Osteocyte (in vitro differentiated cells): ENCODE results near the gene CFAP61. TPM values are rescaled to one million over a fixed set of nuclear protein-coding genes. Genes with fewer than 3 reads are reported as not detected.

ENCODE experiments used
- DNase-seq: peaks from one replicate; pipeline ENCODE4 v3.0.0; 2021; ENCODE audit warnings: mixed read lengths; ENCODE audit not compliant: unreplicated experiment; ENCODE audit errors: extremely low spot score
- H3K27ac Mint-ChIP-seq: one replicate; pipeline ENCODE4 v1.8.0; 2021; ENCODE audit warnings: mild to moderate bottlenecking, mixed read lengths; ENCODE audit not compliant: unreplicated experiment
- H3K27me3 Mint-ChIP-seq: one replicate; pipeline ENCODE4 v1.8.0; 2021; ENCODE audit warnings: mixed read lengths; ENCODE audit not compliant: unreplicated experiment
- H3K36me3 Mint-ChIP-seq: one replicate; pipeline ENCODE4 v1.8.0; 2021; ENCODE audit warnings: mixed read lengths; ENCODE audit not compliant: unreplicated experiment
- H3K4me1 Mint-ChIP-seq: one replicate; pipeline ENCODE4 v1.8.0; 2021; ENCODE audit warnings: mixed read lengths; ENCODE audit not compliant: unreplicated experiment
- H3K4me3 Mint-ChIP-seq: one replicate; pipeline ENCODE4 v1.8.0; 2021; ENCODE audit warnings: mild to moderate bottlenecking, moderate library complexity, mixed read lengths; ENCODE audit not compliant: unreplicated experiment
- H3K9me3 Mint-ChIP-seq: one replicate; pipeline ENCODE4 v1.8.0; 2021; ENCODE audit warnings: mixed read lengths; ENCODE audit not compliant: unreplicated experiment
- CTCF ChIP-seq: fragments of 200-600 bp; sonication (generic); IDR thresholded peaks from 2 replicates; pipeline ENCODE4 v1.5.0; 2021; ENCODE audit warnings: antibody characterized with exemption, mild to moderate bottlenecking, moderate library complexity
- total RNA-seq: library from RNA; stranded (reverse); gene quantifications from 2 replicates; pipeline ENCODE4 v1.2.1, GENCODE V29; 2021

CFAP61 gene
- total RNA-seq, 1 donor from 2014 or later: not detected

GRCh38 chr20:20340443-20340842 is 288.1 kb downstream of the CFAP61 start:
- peaks cover 2% of the 10 kb centered on the region for H3K27me3 Mint-ChIP-seq

GRCh38 chr20:20341371-20341770 is 289.0 kb downstream of the CFAP61 start:
- Mint-ChIP-seq H3K9me3 (no peaks in the 10 kb centered on the region), H3K36me3 (no peaks in the 10 kb centered on the region), H3K4me1 (no peaks in the 10 kb centered on the region), H3K27ac (no peak overlapping the region), H3K4me3 (no peak overlapping the region), H3K27me3 (peaks cover 2% of the 10 kb centered on the region)
- DNase-seq: no peak
- no peak for TF ChIP-seq CTCF

More at GRCh38 chr20:20340443-20340842, 288.1 kb downstream of the CFAP61 start:
- peaks cover 2% of the 10 kb centered on the region for H3K9me3 Mint-ChIP-seq
- no peak for DNase-seq
- no peaks in the 10 kb centered on the region for H3K36me3 Mint-ChIP-seq
- H3K4me1 Mint-ChIP-seq: no peaks in the 10 kb centered on the region
- no peak for TF ChIP-seq CTCF
- no peak overlapping the region for H3K27ac Mint-ChIP-seq
- H3K4me3 Mint-ChIP-seq: no peak overlapping the region

GRCh38 chr20:20342066-20342465 is 289.7 kb downstream of the CFAP61 start:
- peaks cover 2% of the 10 kb centered on the region for H3K27me3 Mint-ChIP-seq
- DNase-seq: no peak
- no peak overlapping the region for H3K4me3 Mint-ChIP-seq
- no peaks in the 10 kb centered on the region for H3K4me1 Mint-ChIP-seq
- no peak for TF ChIP-seq CTCF
- H3K27ac Mint-ChIP-seq: no peak overlapping the region
- H3K36me3 Mint-ChIP-seq: no peaks in the 10 kb centered on the region
- H3K9me3 Mint-ChIP-seq: peaks cover 4% of the 10 kb centered on the region

- no peak for DNase-seq
- H3K9me3 Mint-ChIP-seq: peaks cover 9% of the 10 kb centered on the region
- H3K36me3 Mint-ChIP-seq: no peaks in the 10 kb centered on the region
- no peaks in the 10 kb centered on the region for H3K4me1 Mint-ChIP-seq
- no peak for TF ChIP-seq CTCF
- H3K27ac Mint-ChIP-seq: no peak overlapping the region
- H3K4me3 Mint-ChIP-seq: no peak overlapping the region
- peaks cover 2% of the 10 kb centered on the region for H3K27me3 Mint-ChIP-seq
Observed at GRCh38 chr20:20343932-20344331, 291.6 kb downstream of the CFAP61 start.

- Mint-ChIP-seq H3K36me3 (no peaks in the 10 kb centered on the region), H3K27ac (no peak overlapping the region), H3K4me3 (no peak overlapping the region), H3K4me1 (no peaks in the 10 kb centered on the region), H3K9me3 (peaks cover 9% of the 10 kb centered on the region), H3K27me3 (peaks cover 6% of the 10 kb centered on the region)
- TF ChIP-seq CTCF: no peak
- DNase-seq: no peak
Observed at GRCh38 chr20:20344476-20344875, 292.1 kb downstream of the CFAP61 start.
